B cell (primary cell): Measurements from ENCODE around the gene FAM8A1. TPM values are rescaled to one million over a fixed set of nuclear protein-coding genes. Genes with fewer than 3 reads are reported as not detected.

Experiments
- ATAC-seq: fragments of 200-7000 bp; cut with Tn5 transposase; one replicate; pipeline ENCODE4 v1.10.0; 2021; ENCODE audit warnings: low read depth, mild to moderate bottlenecking, moderate number of reproducible peaks, moderate library complexity
- CTCF ChIA-PET: fragments of 350-600 bp; sonication (Branson Sonifier 250); formaldehyde crosslinking; loops from one replicate; lab custom pipeline; 2021; ENCODE audit warnings: antibody characterized with exemption, inconsistent platforms; lab: Charles Lee
- POLR2A ChIA-PET: fragments of 350-600 bp; sonication (Branson Sonifier 250); formaldehyde crosslinking; loops from one replicate; lab custom pipeline; 2021; ENCODE audit warnings: antibody characterized with exemption; lab: Charles Lee
- DNase-seq: peaks from one replicate; pipeline ENCODE4 v3.0.0; 2013
- H2AFZ ChIP-seq: 2 replicates; pipeline ENCODE4 v1.6.1; 2012; ENCODE audit warnings: mild to moderate bottlenecking, low read depth, low read length; ENCODE audit not compliant: insufficient read depth, poor library complexity, severe bottlenecking
- H3K27ac ChIP-seq, 2 donors: 1 replicate in 1 of 2; 2 replicates in 1 of 2; pipeline ENCODE4 v1.5.1; 2012 to 2013; ENCODE audit warnings: low read length in 2 of 2, mild to moderate bottlenecking in 2 of 2, moderate library complexity in 1 of 2
- H3K27me3 ChIP-seq, 4 experiments: fragments of 200-600 bp in 1 of 4; sonication (generic) in 1 of 4; replicated peaks in 1 of 4; 1 replicate in 2 of 4; 2 replicates in 2 of 4; pipeline versions ENCODE4 v1.6.1 to v1.7.0; 2013 to 2016; ENCODE audit warnings: low read length in 3 of 4, mild to moderate bottlenecking in 2 of 4, mixed read lengths in 1 of 4, moderate library complexity in 1 of 4; ENCODE audit not compliant: insufficient read depth in 4 of 4, control insufficient read depth in 3 of 4; ENCODE audit errors: control extremely low read depth in 1 of 4
- H3K36me3 ChIP-seq, 2 experiments: replicated peaks in 1 of 2; 1 replicate in 1 of 2; 2 replicates in 1 of 2; pipeline versions ENCODE4 v1.6.1 to v1.7.1; 2013; ENCODE audit warnings: low read length in 1 of 2; ENCODE audit not compliant: insufficient read depth in 2 of 2, control insufficient read depth in 1 of 2; ENCODE audit errors: control extremely low read depth in 1 of 2, extremely low read depth in 1 of 2
- H3K4me1 ChIP-seq, 2 donors: fragments of 200-600 bp in 1 of 2; sonication (generic) in 1 of 2; 1 replicate in 1 of 2; 2 replicates in 1 of 2; pipeline versions ENCODE4 v1.5.1 to v1.6.1; 2013 to 2017; ENCODE audit warnings: low read length in 2 of 2; ENCODE audit not compliant: control insufficient read depth in 2 of 2, insufficient read depth in 2 of 2
- H3K4me2 ChIP-seq: replicated peaks from 2 replicates; pipeline ENCODE3; 2012; ENCODE audit warnings: mild to moderate bottlenecking, low read depth, low read length; ENCODE audit not compliant: poor library complexity, severe bottlenecking
- H3K4me3 ChIP-seq, 5 experiments: fragments of 200-600 bp in 1 of 5; sonication (generic) in 1 of 5; 1 replicate in 3 of 5; 2 replicates in 2 of 5; pipeline versions ENCODE4 v1.5.1 to v1.7.0; 2011 to 2016; ENCODE audit warnings: low read length in 4 of 5, mild to moderate bottlenecking in 4 of 5, low read depth in 2 of 5, control low read depth in 1 of 5, moderate library complexity in 1 of 5; ENCODE audit not compliant: insufficient read depth in 1 of 5; ENCODE audit errors: control extremely low read depth in 1 of 5, extremely low read depth in 1 of 5
- H3K79me2 ChIP-seq: fragments of 200-600 bp; sonication (generic); one replicate; pipeline ENCODE4 v1.6.0; 2016; ENCODE audit warnings: low read length; ENCODE audit not compliant: control insufficient read depth, insufficient read depth
- H3K9ac ChIP-seq: fragments of 200-600 bp; sonication (generic); 2 replicates; pipeline ENCODE4 v1.6.1; 2017; ENCODE audit warnings: mild to moderate bottlenecking, low read length, moderate library complexity
- H3K9me3 ChIP-seq, 3 donors: one replicate each; pipeline versions ENCODE4 v1.6.1 to v1.7.1; 2013; ENCODE audit warnings: low read length in 2 of 3; ENCODE audit not compliant: control insufficient read depth in 2 of 3, insufficient read depth in 1 of 3; ENCODE audit errors: control extremely low read depth in 1 of 3
- H4K20me1 ChIP-seq: 2 replicates; pipeline ENCODE4 v1.6.0; 2012; ENCODE audit warnings: mild to moderate bottlenecking, low read length; ENCODE audit not compliant: insufficient read depth, control insufficient read depth, poor library complexity, severe bottlenecking
- H3K27ac Mint-ChIP-seq: one replicate; pipeline ENCODE4 v1.8.0; 2021; ENCODE audit warnings: mixed read lengths
- H3K27me3 Mint-ChIP-seq: one replicate; pipeline ENCODE4 v1.8.0; 2021; ENCODE audit warnings: mixed read lengths
- H3K4me1 Mint-ChIP-seq: one replicate; pipeline ENCODE4 v1.8.0; 2021; ENCODE audit warnings: mixed read lengths
- H3K4me3 Mint-ChIP-seq: one replicate; pipeline ENCODE4 v1.8.0; 2021; ENCODE audit warnings: mixed read lengths
- H3K9me3 Mint-ChIP-seq: one replicate; pipeline ENCODE4 v1.8.0; 2022; ENCODE audit warnings: mixed read lengths; ENCODE audit not compliant: insufficient read depth
- CTCF ChIP-seq: fragments of 200-600 bp; IDR thresholded peaks from one replicate; pipeline ENCODE4 v1.8.0; 2022; ENCODE audit warnings: antibody characterized with exemption, mild to moderate bottlenecking
- EZH2 ChIP-seq: IDR thresholded peaks from 2 replicates; pipeline ENCODE4 v1.6.1; 2012; ENCODE audit warnings: borderline replicate concordance, low read depth, mild to moderate bottlenecking, moderate library complexity, low read length; ENCODE audit not compliant: insufficient read depth, poor library complexity, severe bottlenecking
- WGBS: methylation state at CpG from one replicate; pipeline ENCODE4 v1.1.5; 2013; ENCODE audit warnings: missing lambda C conversion rate; ENCODE audit not compliant: insufficient coverage; 5-methylcytosine and 5-hydroxymethylcytosine counted together
- intact Hi-C: fragments of 100-400 bp; cut with micrococcal nuclease; formaldehyde crosslinking; loops from one replicate; pipeline ENCODE4 v1.10.0; 2022
- polyA plus RNA-seq: library from polyadenylated mRNA; depleted of rRNA; stranded (reverse); fragments of >200 nt; gene quantifications from 2 replicates; pipeline ENCODE4 v1.2.3, GENCODE V29; 2012
- total RNA-seq, 2 donors: library from RNA; stranded (reverse); fragments of 120-200 nt in 1 of 2; gene quantifications; 1 replicate in 1 of 2; 2 replicates in 1 of 2; pipeline versions ENCODE4 v1.2.3 to v1.2.4, GENCODE V29; 2013 to 2022

Gene FAM8A1
- total and polyA plus RNA-seq, 2 donors (not counting 1 experiment from before 2014, with no cell fraction given), result 4.6 to 7.0 TPM

DNA sequence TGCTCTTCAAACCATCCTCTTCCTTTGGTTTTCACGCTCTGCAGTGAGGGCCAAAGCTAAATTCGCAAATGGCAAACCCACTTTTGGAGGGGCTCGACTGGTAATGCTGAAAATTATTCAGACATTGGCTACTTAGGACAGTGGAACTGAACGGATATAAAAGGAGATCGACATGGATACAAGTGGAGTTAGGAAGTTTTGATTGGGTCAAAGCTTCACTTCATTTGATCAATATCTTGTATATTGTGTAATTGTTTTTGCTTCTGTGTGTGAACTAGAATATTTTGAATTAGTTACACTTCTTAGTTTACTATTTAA lies 1.2 kb downstream of the FAM8A1 start:
- WGBS, result 33% methylated on average over 5 of the region's 5 CpGs
- no peak for TF ChIP-seq CTCF
- TF ChIP-seq EZH2, result no peak
- Histone ChIP-seq H3K4me1 (peaks cover 13% of the 10 kb centered on the region in 2 donors), H4K20me1 (no peaks in the 10 kb centered on the region), H3K4me2 (peak overlapping the region; percentile 94), H3K9ac (peak overlapping the region; percentile 82), H3K79me2 (peaks cover 13% of the 10 kb centered on the region), H3K36me3 (peaks cover 0 to 3% of the 10 kb centered on the region in 2 experiments), H3K27ac (peak overlapping the region in 1 of 2 donors; percentile 74), H3K27me3 (no peaks in the 10 kb centered on the region), H2AFZ (peak overlapping the region; percentile 95), H3K4me3 (peak overlapping the region; percentile 51 to 84 (median 79)), H3K9me3 (peaks cover 0 to 2% (median 0%) of the 10 kb centered on the region in 3 donors)
- Mint-ChIP-seq H3K27ac (peak overlapping the region; percentile 81), H3K9me3 (no peaks in the 10 kb centered on the region), H3K27me3 (no peaks in the 10 kb centered on the region), H3K4me1 (peaks cover 10% of the 10 kb centered on the region), H3K4me3 (peak overlapping the region; percentile 91)
- intact Hi-C loops, result loop anchor here (10.0 kb wide), 1 partner anchor 63 kb away; no protein-coding TSS in a partner anchor
- DNase-seq, result no peak
- CTCF ChIA-PET, result interaction anchor here (1.0 to 2.3 kb wide), 6 partner anchors 13 to 216 kb away, joined by 3 to 11 read pairs (median 4); partner anchors contain the start of gene NUP153
- no peak for ATAC-seq
- POLR2A ChIA-PET, result interaction anchor here (2.5 kb wide), 1 partner anchor 105 kb away, joined by 10 read pairs; the partner anchor contains the start of gene NUP153

DNA sequence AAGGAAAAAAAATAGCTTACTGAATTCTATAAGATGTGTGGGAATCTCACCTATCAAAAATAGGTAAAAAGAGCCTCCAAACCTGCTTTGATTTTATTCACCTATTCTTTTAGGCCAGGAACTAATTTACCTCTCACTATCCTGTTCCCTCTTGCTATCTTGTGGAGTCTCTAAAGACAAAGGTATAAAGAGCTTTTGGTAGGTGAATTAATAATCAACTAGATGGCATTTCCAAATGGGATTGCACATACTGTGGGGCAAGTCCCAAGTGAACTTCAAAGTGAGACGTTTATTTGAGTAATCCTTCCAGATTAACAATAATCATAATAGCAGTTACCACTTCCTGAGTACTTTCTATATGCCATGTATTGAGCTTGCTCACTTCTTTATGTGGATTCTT lies 2.8 kb downstream of the FAM8A1 start:
- peaks cover 0 to 2% (median 0%) of the 10 kb centered on the region in 3 donors for H3K9me3 ChIP-seq
- peaks cover 13% of the 10 kb centered on the region for H3K79me2 ChIP-seq
- ATAC-seq (no peak), DNase-seq (no peak)
- intact Hi-C loops, result loop anchor here (10.0 kb wide), 1 partner anchor 62 kb away; no protein-coding TSS in a partner anchor
- Mint-ChIP-seq H3K27me3 (no peaks in the 10 kb centered on the region), H3K27ac (no peak overlapping the region), H3K4me3 (no peak overlapping the region), H3K9me3 (no peaks in the 10 kb centered on the region), H3K4me1 (peaks cover 10% of the 10 kb centered on the region)
- WGBS, result no CpG with 5 or more reads among the region's 1 CpG
- H3K9ac ChIP-seq, result no peak overlapping the region
- H3K4me3 ChIP-seq, result no peak overlapping the region
- no peak overlapping the region for H2AFZ ChIP-seq
- ChIA-PET CTCF (interaction anchor here (1.7 kb wide), 1 partner anchor 12 kb away, joined by 3 read pairs; no protein-coding TSS in a partner anchor), POLR2A (no interaction called here)
- H3K4me1 ChIP-seq, result peaks cover 13% of the 10 kb centered on the region in 2 donors
- H3K27me3 ChIP-seq, result no peaks in the 10 kb centered on the region
- H3K27ac ChIP-seq, result no peak overlapping the region
- H3K36me3 ChIP-seq, result peaks cover 0 to 3% of the 10 kb centered on the region in 2 experiments
- no peak overlapping the region for H3K4me2 ChIP-seq
- TF ChIP-seq EZH2 (no peak), CTCF (no peak)
- H4K20me1 ChIP-seq, result no peaks in the 10 kb centered on the region
